ENCODE data around the gene DISC1.
"Not testable (repeated sequence)": the region's sequence is repeated elsewhere in the genome, so short reads cannot be mapped to it uniquely, and the experiment has no call there.

Gene DISC1
- 14.3 to 23.8 (median 20.0) reads per million in 4 donors for total RNA-seq

GRCh38 chr1:231626535-231626950, at the start of gene DISC1:
Gene DISC1, plus strand, starts transcription at chr1:231626790. Its CDS starts 78 bp downstream, at chr1:231626868.
- DNase-seq: peak; percentile 44 to 89 (median 51)

- no peak for DNase-seq
These were observed 49.5 kb upstream of the DISC1 start for GRCh38 chr1:231576804-231577718.

- no peak for DNase-seq
These were observed 45.7 kb upstream of the DISC1 start for GRCh38 chr1:231580874-231581273.

GRCh38 chr1:231581859-231582258, 44.7 kb upstream of the DISC1 start:
- DNase-seq: no peak

GRCh38 chr1:231583376-231583775, 43.2 kb upstream of the DISC1 start:
- DNase-seq: no peak

- DNase-seq: peak in 1 of 5 donors; percentile 41
These were observed 42.5 kb upstream of the DISC1 start for GRCh38 chr1:231584117-231584516.

GRCh38 chr1:231584921-231585320, 41.7 kb upstream of the DISC1 start:
- no peak for DNase-seq

GRCh38 chr1:231590453-231591198, 36.0 kb upstream of the DISC1 start:
- peak in 3 of 5 donors; percentile 6 to 56 (median 23) for DNase-seq

- DNase-seq: no peak
These were observed 35.1 kb upstream of the DISC1 start for GRCh38 chr1:231591466-231591865.

- DNase-seq: no peak
These were observed 33.8 kb upstream of the DISC1 start for GRCh38 chr1:231592809-231593208.

- DNase-seq: not testable (repeated sequence)
These were observed 33.3 kb upstream of the DISC1 start for GRCh38 chr1:231593264-231593663.

- no peak for DNase-seq
These were observed 32.5 kb upstream of the DISC1 start for GRCh38 chr1:231594123-231594522.

- no peak for DNase-seq
These were observed 31.8 kb upstream of the DISC1 start for GRCh38 chr1:231594749-231595148.

GRCh38 chr1:231596337-231596791, 30.2 kb upstream of the DISC1 start:
- no peak for DNase-seq

- no peak for DNase-seq
These were observed 28.6 kb upstream of the DISC1 start for GRCh38 chr1:231597971-231598370.

GRCh38 chr1:231600458-231600976, 26.1 kb upstream of the DISC1 start:
- no peak for DNase-seq

- no peak for DNase-seq
These were observed 24.5 kb upstream of the DISC1 start for GRCh38 chr1:231601824-231602672.

GRCh38 chr1:231602673-231602984, 24.0 kb upstream of the DISC1 start:
- DNase-seq: no peak

GRCh38 chr1:231603598-231604275, 22.9 kb upstream of the DISC1 start:
- DNase-seq: peak in 3 of 5 donors; percentile 20 to 72 (median 33)

- no peak for DNase-seq
These were observed 22.3 kb upstream of the DISC1 start for GRCh38 chr1:231604276-231604621.

- no peak for DNase-seq
These were observed 21.2 kb upstream of the DISC1 start for GRCh38 chr1:231605149-231606100.

Measured in T-helper 1 cell (primary cell).